Measurements from ENCODE around the gene ZNF638. TPM values are rescaled to one million over a fixed set of nuclear protein-coding genes. Genes with fewer than 3 reads are reported as not detected.

The ZNF638 gene
- total and polyA plus RNA-seq, 10 of the 15 experiments (the other 5 are each of a cell fraction or from before 2014, with no cell fraction given) = 37.6 to 133 (median 64.5) TPM

GRCh38 chr2:71393216-71393615 lies 61.6 kb downstream of the ZNF638 start (continued):
- TF ChIP-seq ZNF687 (IDR thresholded peaks at IDR 0.05) (no peak), CUX1 (IDR thresholded peaks at IDR 0.05; ENCODE audit: insufficient replicate concordance, low read depth, low read length) (no peak), EZH2 (IDR thresholded peaks at IDR 0.05; ENCODE audit: borderline replicate concordance, control insufficient read depth, low read depth, low read length) (no peak), RBBP5 (conservative IDR thresholded peaks at IDR 0.05) (no peak)

Data from GM12878 (cell line).